ENCODE measurements around the gene STARD9. TPM values are rescaled to one million over a fixed set of nuclear protein-coding genes. Genes with fewer than 3 reads are reported as not detected.

The STARD9 gene
- total RNA-seq, 6 experiments from 2014 or later = 0.70 to 3.1 (median 1.5) TPM

- Histone ChIP-seq H3K27me3 (no peaks in the 10 kb centered on the region), H3K4me1 (peaks cover 0 to 14% (median 2%) of the 10 kb centered on the region in 4 donors), H3K4me3 (peak overlapping the region; percentile 89 to 99 (median 91)), H3K27ac (no peak overlapping the region), H3K36me3 (peaks cover 0 to 43% (median 16%) of the 10 kb centered on the region in 4 donors), H3K9me3 (no peaks in the 10 kb centered on the region)
- TF ChIP-seq, protein P1, sequence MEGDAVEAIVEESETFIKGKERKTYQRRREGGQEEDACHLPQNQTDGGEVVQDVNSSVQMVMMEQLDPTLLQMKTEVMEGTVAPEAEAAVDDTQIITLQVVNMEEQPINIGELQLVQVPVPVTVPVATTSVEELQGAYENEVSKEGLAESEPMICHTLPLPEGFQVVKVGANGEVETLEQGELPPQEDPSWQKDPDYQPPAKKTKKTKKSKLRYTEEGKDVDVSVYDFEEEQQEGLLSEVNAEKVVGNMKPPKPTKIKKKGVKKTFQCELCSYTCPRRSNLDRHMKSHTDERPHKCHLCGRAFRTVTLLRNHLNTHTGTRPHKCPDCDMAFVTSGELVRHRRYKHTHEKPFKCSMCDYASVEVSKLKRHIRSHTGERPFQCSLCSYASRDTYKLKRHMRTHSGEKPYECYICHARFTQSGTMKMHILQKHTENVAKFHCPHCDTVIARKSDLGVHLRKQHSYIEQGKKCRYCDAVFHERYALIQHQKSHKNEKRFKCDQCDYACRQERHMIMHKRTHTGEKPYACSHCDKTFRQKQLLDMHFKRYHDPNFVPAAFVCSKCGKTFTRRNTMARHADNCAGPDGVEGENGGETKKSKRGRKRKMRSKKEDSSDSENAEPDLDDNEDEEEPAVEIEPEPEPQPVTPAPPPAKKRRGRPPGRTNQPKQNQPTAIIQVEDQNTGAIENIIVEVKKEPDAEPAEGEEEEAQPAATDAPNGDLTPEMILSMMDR (IDR thresholded peaks at IDR 0.05) = no peak
- no peak for TF ChIP-seq POLR2A (IDR thresholded peaks at IDR 0.05)
- 86% methylated on average over 13 of the region's 19 CpGs for WGBS (ENCODE audit: insufficient coverage, low coverage, low lambda C conversion rate, missing lambda C conversion rate)
- ATAC-seq (no peak), DNase-seq (no peak)
- intact Hi-C loops (cut with DNase I) = no loop called here
Measured at GRCh38 chr15:42735382-42736165, 160.2 kb downstream of the STARD9 start.

DNA sequence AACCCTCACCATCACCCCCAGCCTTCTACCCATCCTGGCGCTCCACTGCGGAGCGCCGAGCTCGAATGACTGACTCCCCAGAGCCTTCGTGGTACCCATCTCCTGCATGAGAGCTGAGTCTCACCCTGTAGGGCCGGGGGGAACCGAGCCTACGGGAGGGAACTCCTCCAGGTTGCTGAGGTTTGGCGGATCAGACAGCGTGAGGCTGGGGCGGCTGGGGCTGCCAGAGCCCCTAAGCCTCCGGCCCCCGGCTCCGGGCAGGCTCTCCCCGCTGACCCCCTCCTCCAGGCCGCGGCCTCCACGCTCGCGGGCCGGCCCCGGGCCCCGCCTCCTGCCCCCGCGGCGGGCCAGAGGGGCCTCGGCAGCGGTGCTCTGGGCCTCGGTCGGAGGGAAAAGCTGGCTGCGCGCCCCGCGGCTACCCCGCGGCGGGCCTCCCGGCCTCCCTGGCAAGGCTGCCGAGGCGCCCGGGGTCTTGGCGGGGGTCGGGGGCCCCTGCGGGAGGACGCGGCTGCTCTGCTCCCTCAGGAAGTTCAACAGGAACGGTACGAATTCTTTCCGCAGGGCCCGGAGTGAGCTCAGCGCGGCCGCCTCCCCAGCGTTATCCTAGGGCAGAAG lies 160.9 kb downstream of the STARD9 start:
- no peak for TF ChIP-seq POLR2A (IDR thresholded peaks at IDR 0.05)
- TF ChIP-seq, protein P1 (IDR thresholded peaks at IDR 0.05) = no peak
- 15% methylated on average over 5 of the region's 55 CpGs for WGBS (ENCODE audit: insufficient coverage, low coverage, low lambda C conversion rate, missing lambda C conversion rate)
- DNase-seq = peak in 1 of 3 donors; percentile 30
- Histone ChIP-seq H3K4me3 (peak overlapping the region; percentile 89 to 99 (median 91)), H3K36me3 (peaks cover 0 to 36% (median 12%) of the 10 kb centered on the region in 4 donors), H3K9me3 (no peaks in the 10 kb centered on the region), H3K4me1 (peaks cover 0 to 14% (median 2%) of the 10 kb centered on the region in 4 donors), H3K27ac (peak overlapping the region; percentile 29 to 81 (median 34)), H3K27me3 (no peaks in the 10 kb centered on the region)
- intact Hi-C loops (cut with DNase I) = no loop called here
- ATAC-seq = peak; percentile 16 to 31 (median 22)

DNA sequence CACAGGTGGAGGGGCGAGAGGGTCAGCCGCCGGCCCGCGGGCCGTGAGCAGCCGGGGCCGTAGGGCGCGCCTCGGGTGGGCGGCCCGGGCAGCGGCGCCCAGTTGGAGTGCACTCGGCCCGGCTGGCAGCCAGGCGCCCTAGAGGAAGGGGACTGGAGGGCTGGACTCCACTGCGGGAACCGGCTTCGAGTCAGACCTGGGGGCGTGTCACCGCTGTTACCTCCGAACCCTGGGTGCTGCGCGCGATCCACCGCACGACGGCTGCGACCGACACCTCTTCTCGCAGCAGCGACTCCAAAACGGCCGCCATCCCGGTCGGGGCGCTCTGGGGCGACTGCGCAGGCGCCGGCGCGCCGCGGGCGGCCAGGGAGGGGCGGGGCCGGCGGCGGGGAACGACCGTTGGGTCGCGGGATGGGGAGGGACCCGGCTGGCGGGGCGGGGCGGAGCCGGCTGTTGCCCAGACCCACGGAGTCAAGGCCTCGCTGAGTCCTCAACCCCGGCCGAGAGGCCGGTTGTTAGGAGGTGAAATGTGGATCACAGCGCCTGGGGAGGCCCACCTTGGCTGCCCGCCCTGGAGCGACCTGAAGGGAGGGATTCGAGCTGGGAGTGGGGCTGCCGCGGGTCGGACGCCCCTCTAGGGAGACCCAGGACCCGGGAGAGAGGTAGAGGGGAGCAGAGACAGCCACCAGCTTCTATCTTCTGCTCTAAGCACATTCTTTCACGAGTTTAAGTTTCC lies 161.6 kb downstream of the STARD9 start, which contains the start of gene CDAN1:
TSS of gene CDAN1 (minus strand) at position 336 of the 736 bp plus-strand sequence. CDS start at position 310, 26 bp downstream.
- intact Hi-C loops (cut with DNase I) = no loop called here
- ATAC-seq = peak; percentile 99
- H3K4me3 ChIP-seq = peak within 1 kb of the TSS; percentile 89 to 99 (median 91)
- no peaks in the 10 kb centered on the region for H3K27me3 ChIP-seq
- H3K27ac ChIP-seq = peak within 1 kb of the TSS; percentile 62 to 81 (median 66)
- TF ChIP-seq, protein P1 (IDR thresholded peaks at IDR 0.05) = no peak
- peak; percentile 67 for TF ChIP-seq POLR2A (IDR thresholded peaks at IDR 0.05)
- peak; percentile 95 to 96 (median 96) for DNase-seq
- peaks cover 0 to 14% (median 2%) of the 10 kb centered on the region in 4 donors for H3K4me1 ChIP-seq
- peaks cover 0 to 29% (median 8%) of the 10 kb centered on the region in 4 donors for H3K36me3 ChIP-seq
- WGBS (ENCODE audit: insufficient coverage, low coverage, low lambda C conversion rate, missing lambda C conversion rate) = 0% methylated on average over 5 of the region's 76 CpGs
- no peaks in the 10 kb centered on the region for H3K9me3 ChIP-seq

DNA sequence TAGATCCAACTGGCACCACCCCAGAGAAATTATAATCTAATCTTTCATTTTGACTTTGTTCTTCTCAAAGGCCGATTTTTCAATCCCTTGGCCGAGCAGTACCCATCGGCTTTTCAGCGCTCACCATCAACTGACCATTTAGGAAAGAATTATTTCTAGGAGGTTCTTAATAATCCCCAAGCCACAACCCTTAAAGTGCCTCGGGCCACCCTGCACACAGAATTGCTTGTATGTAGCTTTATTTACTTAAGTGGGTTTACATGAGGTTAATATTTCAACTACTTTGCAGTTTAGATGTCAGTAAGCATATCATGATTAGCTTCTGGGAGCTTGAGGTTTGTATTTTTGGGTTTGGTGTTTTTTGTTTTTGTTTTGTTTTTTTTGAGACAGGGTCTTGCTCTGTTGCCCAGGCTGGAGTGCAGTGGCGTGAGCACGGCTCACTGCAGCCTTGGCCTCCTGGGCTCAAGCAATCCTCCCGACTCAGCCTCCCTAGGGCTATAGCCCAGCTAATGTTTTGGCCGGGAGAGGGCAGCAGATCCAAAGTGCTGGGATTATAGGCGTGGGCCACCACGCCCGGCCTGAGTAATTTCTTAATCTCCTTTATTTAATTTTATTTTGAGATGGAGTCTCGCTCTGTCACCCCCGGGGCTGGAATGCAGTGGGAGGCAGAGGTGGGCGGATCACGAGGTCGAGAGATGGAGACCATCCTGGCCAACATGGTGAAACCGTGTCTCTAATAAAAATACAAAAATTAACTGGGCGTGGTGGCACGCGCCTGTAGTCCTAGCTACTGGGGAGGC lies 162.3 kb downstream of the STARD9 start:
- Histone ChIP-seq H3K36me3 (peaks cover 0 to 21% (median 5%) of the 10 kb centered on the region in 4 donors), H3K9me3 (no peaks in the 10 kb centered on the region), H3K4me3 (peak overlapping the region; percentile 89 to 99 (median 91)), H3K27ac (peak overlapping the region; percentile 62 to 81 (median 66)), H3K27me3 (no peaks in the 10 kb centered on the region), H3K4me1 (peaks cover 0 to 14% (median 2%) of the 10 kb centered on the region in 4 donors)
- whole genome bisulfite sequencing (ENCODE audit: insufficient coverage, low coverage, low lambda C conversion rate, missing lambda C conversion rate) = 71% methylated on average over 17 of the region's 21 CpGs
- DNase-seq (no peak), ATAC-seq (peak in 2 of 4 donors; percentile 2 to 8)
- TF ChIP-seq, protein P1 (IDR thresholded peaks at IDR 0.05) = no peak
- TF ChIP-seq POLR2A (IDR thresholded peaks at IDR 0.05) = no peak
- intact Hi-C loops (cut with DNase I) = no loop called here

Measured in right lobe of liver (tissue), 6 donors.